Keratinocyte (primary cell): ENCODE results near the gene TCEANC2. TPM values are rescaled to one million over a fixed set of nuclear protein-coding genes. Genes with fewer than 3 reads are reported as not detected.

Experiments used
- DNase-seq: peaks from one replicate; pipeline ENCODE4 v3.0.0-alpha.2; 2011; ENCODE audit warnings: low read depth, missing footprints, low spot score
- FAIRE-seq: peaks from 2 replicates; lab custom pipeline; 2011; peaks lifted over from hg19 to GRCh38; lab: Jason Lieb, UNC
- H2AFZ ChIP-seq: 2 replicates; pipeline ENCODE4 v1.6.0; 2012; ENCODE audit warnings: low read length, control low read depth, inconsistent platforms; ENCODE audit not compliant: control insufficient read depth
- H3K27ac ChIP-seq: 2 replicates; pipeline ENCODE4 v1.5.1; 2011; ENCODE audit warnings: low read length; ENCODE audit not compliant: control insufficient read depth, insufficient read depth
- H3K27me3 ChIP-seq: 3 replicates; pipeline ENCODE4 v1.6.0; 2011; ENCODE audit warnings: low read length; ENCODE audit not compliant: control insufficient read depth, insufficient read depth; ENCODE audit errors: extremely low read depth
- H3K36me3 ChIP-seq, 2 experiments: 2 replicates in 1 of 2; 3 replicates in 1 of 2; pipeline ENCODE4 v1.5.1; 2011; ENCODE audit warnings: low read length in 2 of 2, mild to moderate bottlenecking in 1 of 2; ENCODE audit not compliant: control insufficient read depth in 2 of 2, insufficient read depth in 2 of 2; ENCODE audit errors: extremely low read depth in 1 of 2
- H3K4me1 ChIP-seq: 3 replicates; pipeline ENCODE4 v1.5.1; 2011; ENCODE audit warnings: low read length; ENCODE audit not compliant: control insufficient read depth, insufficient read depth; ENCODE audit errors: extremely low read depth
- H3K4me2 ChIP-seq: 3 replicates; pipeline ENCODE4 v1.6.0; 2011; ENCODE audit warnings: low read depth, low read length; ENCODE audit not compliant: control insufficient read depth, insufficient read depth; ENCODE audit errors: extremely low read depth
- H3K4me3 ChIP-seq, 3 experiments: fragments of 200-600 bp in 1 of 3; sonication (generic) in 1 of 3; 2 replicates in 2 of 3; 3 replicates in 1 of 3; pipeline ENCODE4 v1.5.1; 2011 to 2016; ENCODE audit warnings: low read length in 3 of 3, mild to moderate bottlenecking in 3 of 3, control low read depth in 2 of 3, inconsistent platforms in 1 of 3, low read depth in 1 of 3, mixed read lengths in 1 of 3, mixed run types in 1 of 3, moderate library complexity in 1 of 3; ENCODE audit not compliant: control insufficient read depth in 2 of 3, insufficient read depth in 2 of 3; ENCODE audit errors: extremely low read depth in 1 of 3
- H3K79me2 ChIP-seq: 2 replicates; pipeline ENCODE4 v1.6.0; 2012; ENCODE audit warnings: low read length; ENCODE audit not compliant: control insufficient read depth, insufficient read depth
- H3K9ac ChIP-seq: 3 replicates; pipeline ENCODE4 v1.6.0; 2011; ENCODE audit warnings: low read length; ENCODE audit not compliant: control insufficient read depth, insufficient read depth; ENCODE audit errors: extremely low read depth
- H3K9me1 ChIP-seq: 3 replicates; pipeline ENCODE4 v1.6.0; 2011; ENCODE audit warnings: low read length; ENCODE audit not compliant: control insufficient read depth, insufficient read depth; ENCODE audit errors: extremely low read depth
- H3K9me3 ChIP-seq: 2 replicates; pipeline ENCODE4 v1.5.1; 2012; ENCODE audit warnings: low read depth, low read length; ENCODE audit not compliant: control insufficient read depth
- H4K20me1 ChIP-seq: 3 replicates; pipeline ENCODE4 v1.6.0; 2011; ENCODE audit warnings: low read length; ENCODE audit not compliant: control insufficient read depth, insufficient read depth; ENCODE audit errors: extremely low read depth
- EZH2 ChIP-seq: IDR thresholded peaks from one replicate; pipeline ENCODE4 v1.6.1; 2012; ENCODE audit warnings: inconsistent platforms, mild to moderate bottlenecking, low read length, moderate library complexity
- dilution Hi-C: fragments of 300-500 bp; cut with MboI; formaldehyde crosslinking; loops from one replicate; pipeline ENCODE4 v1.7.0; 2020; ENCODE audit warnings: low sequenced_read_pairs; ENCODE audit not compliant: extremely low pct_ligation_motif_present
- polyA plus RNA-seq, 5 experiments: library from polyadenylated mRNA; depleted of rRNA in 3 of 5; stranded (reverse) in 3 of 5; stranded (forward) in 1 of 5; unstranded in 1 of 5; fragments of >200 nt; gene quantifications; 1 replicate in 1 of 5; 2 replicates in 3 of 5; 3 replicates in 1 of 5; pipeline versions ENCODE4 v1.2.1 to v1.2.3, GENCODE V29; 2011 to 2012; ENCODE audit warnings: missing spikeins in 2 of 5, low read depth in 1 of 5, low replicate concordance in 1 of 5
- TF ChIP-seq, protein P1 (sequence below), 3 experiments: IDR thresholded peaks in 1 of 3; conservative IDR thresholded peaks in 1 of 3; optimal IDR thresholded peaks in 1 of 3; 2 replicates in 2 of 3; 3 replicates in 1 of 3; pipeline versions ENCODE3 to v1.5.1; 2011; ENCODE audit warnings: low read length in 3 of 3, mild to moderate bottlenecking in 3 of 3, moderate library complexity in 2 of 3, control low read depth in 1 of 3, inconsistent platforms in 1 of 3; ENCODE audit not compliant: insufficient read depth in 2 of 3; ENCODE audit errors: extremely low read depth in 1 of 3

The TCEANC2 gene
- polyA plus RNA-seq, 1 donor (not counting 4 experiments of a cell fraction or from before 2014, with no cell fraction given), result 4.3 TPM

DNA sequence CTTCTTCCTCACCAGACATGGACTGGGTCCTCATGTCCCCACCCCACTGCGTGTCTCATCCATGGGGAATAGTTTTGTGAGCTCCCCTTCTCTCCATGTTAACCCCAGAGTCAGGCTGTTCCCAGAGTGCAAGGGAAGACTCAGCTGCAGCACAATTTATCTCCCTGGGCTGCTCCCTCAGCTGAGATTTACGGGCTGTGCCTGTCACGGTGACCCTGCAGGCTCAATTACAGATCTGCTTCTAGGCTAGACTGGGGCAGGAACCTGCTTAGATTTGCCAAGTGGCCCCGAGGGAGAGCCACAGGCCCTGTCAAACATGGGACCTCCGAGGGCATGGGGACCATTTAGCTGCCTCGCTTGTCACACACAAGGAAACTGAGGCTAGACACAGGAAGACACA is 61.5 kb downstream of the TCEANC2 start:
- Histone ChIP-seq H4K20me1 (no peaks in the 10 kb centered on the region), H3K9me1 (no peaks in the 10 kb centered on the region), H3K27ac (no peak overlapping the region), H3K27me3 (no peaks in the 10 kb centered on the region), H2AFZ (no peak overlapping the region), H3K36me3 (no peaks in the 10 kb centered on the region), H3K4me2 (no peak overlapping the region), H3K4me1 (peaks cover 6% of the 10 kb centered on the region), H3K9ac (no peak overlapping the region), H3K4me3 (no peak overlapping the region), H3K79me2 (no peaks in the 10 kb centered on the region), H3K9me3 (no peaks in the 10 kb centered on the region)
- FAIRE-seq (no peak), DNase-seq (no peak)
- no peak for TF ChIP-seq EZH2
- TF ChIP-seq, protein P1, sequence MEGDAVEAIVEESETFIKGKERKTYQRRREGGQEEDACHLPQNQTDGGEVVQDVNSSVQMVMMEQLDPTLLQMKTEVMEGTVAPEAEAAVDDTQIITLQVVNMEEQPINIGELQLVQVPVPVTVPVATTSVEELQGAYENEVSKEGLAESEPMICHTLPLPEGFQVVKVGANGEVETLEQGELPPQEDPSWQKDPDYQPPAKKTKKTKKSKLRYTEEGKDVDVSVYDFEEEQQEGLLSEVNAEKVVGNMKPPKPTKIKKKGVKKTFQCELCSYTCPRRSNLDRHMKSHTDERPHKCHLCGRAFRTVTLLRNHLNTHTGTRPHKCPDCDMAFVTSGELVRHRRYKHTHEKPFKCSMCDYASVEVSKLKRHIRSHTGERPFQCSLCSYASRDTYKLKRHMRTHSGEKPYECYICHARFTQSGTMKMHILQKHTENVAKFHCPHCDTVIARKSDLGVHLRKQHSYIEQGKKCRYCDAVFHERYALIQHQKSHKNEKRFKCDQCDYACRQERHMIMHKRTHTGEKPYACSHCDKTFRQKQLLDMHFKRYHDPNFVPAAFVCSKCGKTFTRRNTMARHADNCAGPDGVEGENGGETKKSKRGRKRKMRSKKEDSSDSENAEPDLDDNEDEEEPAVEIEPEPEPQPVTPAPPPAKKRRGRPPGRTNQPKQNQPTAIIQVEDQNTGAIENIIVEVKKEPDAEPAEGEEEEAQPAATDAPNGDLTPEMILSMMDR (optimal IDR thresholded peaks at IDR 0.05 in 1 of 3, IDR thresholded peaks at IDR 0.05 in 1 of 3, conservative IDR thresholded peaks at IDR 0.05 in 1 of 3; ENCODE audit: extremely low read depth in 1 of 3, insufficient read depth in 2 of 3, low read length in 3 of 3), result no peak
- dilution Hi-C loops, result no loop called here

DNA sequence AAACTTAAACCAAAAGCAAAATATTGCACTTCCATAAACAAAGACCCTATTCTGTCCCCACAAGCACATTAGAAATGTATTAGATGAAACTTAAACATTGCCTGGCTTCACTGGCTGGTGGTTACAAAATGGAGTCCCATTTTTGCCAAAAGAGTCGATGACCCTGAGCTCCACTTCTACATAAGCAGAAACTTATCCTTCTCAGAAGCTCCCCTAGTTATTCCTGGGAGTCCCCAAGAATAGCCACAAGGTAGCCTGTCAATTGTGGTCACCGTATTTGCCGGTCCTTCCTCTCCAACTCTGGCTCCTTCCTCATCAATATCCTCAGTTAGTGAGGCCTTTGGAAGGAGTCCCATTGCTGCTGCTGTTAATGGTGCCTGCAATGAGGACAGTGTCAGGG is 62.1 kb downstream of the TCEANC2 start:
- Histone ChIP-seq H3K9me1 (no peaks in the 10 kb centered on the region), H3K4me1 (peaks cover 6% of the 10 kb centered on the region), H2AFZ (no peak overlapping the region), H3K4me3 (no peak overlapping the region), H3K79me2 (no peaks in the 10 kb centered on the region), H3K27ac (no peak overlapping the region), H3K9me3 (no peaks in the 10 kb centered on the region), H4K20me1 (no peaks in the 10 kb centered on the region), H3K4me2 (no peak overlapping the region), H3K36me3 (no peaks in the 10 kb centered on the region), H3K27me3 (no peaks in the 10 kb centered on the region), H3K9ac (no peak overlapping the region)
- DNase-seq, result no peak
- no peak for FAIRE-seq
- TF ChIP-seq EZH2, result no peak
- dilution Hi-C loops, result no loop called here

DNA sequence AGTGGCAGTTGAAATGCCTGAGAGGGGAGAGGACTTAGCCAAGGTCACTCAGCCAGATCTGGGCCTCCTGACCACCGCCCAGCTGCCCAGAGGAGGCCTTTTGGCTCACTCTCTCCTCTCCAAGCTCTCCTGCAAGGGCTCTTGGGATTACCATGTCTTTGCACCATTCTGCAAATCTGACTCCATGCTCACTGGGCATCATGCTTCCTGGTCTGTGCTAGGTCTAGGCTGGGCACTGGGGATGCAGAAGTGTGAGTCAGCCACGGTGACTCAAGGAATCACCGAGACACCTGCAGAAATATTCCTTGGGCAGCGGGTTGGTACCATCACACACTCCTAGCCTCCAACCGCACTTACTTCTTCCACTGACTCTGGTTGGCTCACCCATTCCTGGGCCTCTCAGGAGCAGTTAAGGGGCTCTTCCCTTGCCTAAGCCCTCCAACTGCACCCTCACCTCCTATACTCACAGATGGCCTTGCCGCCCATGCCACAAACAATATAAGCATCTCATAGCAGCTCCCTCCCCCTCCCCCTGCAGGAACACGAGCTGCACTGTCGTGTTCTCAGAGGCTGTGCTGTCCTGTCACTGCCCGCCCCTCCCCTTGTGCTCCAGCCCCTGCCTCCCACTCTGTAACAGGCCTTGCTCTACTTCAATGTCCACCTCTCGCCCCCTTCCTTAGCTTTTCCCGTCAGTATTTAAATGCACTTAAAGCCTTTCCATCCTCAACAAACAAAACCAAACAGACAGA is 64.6 kb downstream of the TCEANC2 start:
- H3K27me3 ChIP-seq, result peaks cover 6% of the 10 kb centered on the region
- H3K4me2 ChIP-seq, result no peak overlapping the region
- no peak overlapping the region for H2AFZ ChIP-seq
- no peak overlapping the region for H3K4me3 ChIP-seq
- TF ChIP-seq, protein P1 (optimal IDR thresholded peaks at IDR 0.05 in 1 of 3, IDR thresholded peaks at IDR 0.05 in 1 of 3, conservative IDR thresholded peaks at IDR 0.05 in 1 of 3; ENCODE audit: extremely low read depth in 1 of 3, insufficient read depth in 2 of 3, low read length in 3 of 3), result no peak
- no peak for TF ChIP-seq EZH2
- peaks cover 6% of the 10 kb centered on the region for H3K4me1 ChIP-seq
- dilution Hi-C loops, result no loop called here
- no peaks in the 10 kb centered on the region for H3K36me3 ChIP-seq
- DNase-seq, result no peak
- no peak overlapping the region for H3K27ac ChIP-seq
- FAIRE-seq, result peak; percentile 60
- H3K9ac ChIP-seq, result no peak overlapping the region
- H3K9me1 ChIP-seq, result no peaks in the 10 kb centered on the region
- H4K20me1 ChIP-seq, result no peaks in the 10 kb centered on the region
- no peaks in the 10 kb centered on the region for H3K9me3 ChIP-seq
- H3K79me2 ChIP-seq, result no peaks in the 10 kb centered on the region
